Epithelial cell of esophagus (primary cell): ENCODE data around the gene PBX1.

Experiments used
- DNase-seq: peaks from one replicate; pipeline ENCODE4 v3.0.0; 2010; ENCODE audit warnings: low read depth
- H3K4me3 ChIP-seq: 2 replicates; pipeline ENCODE4 v1.5.1; 2011; ENCODE audit warnings: mild to moderate bottlenecking, low read length, control low read depth
- TF ChIP-seq, protein P1 (sequence below): IDR thresholded peaks from 2 replicates; pipeline ENCODE4 v1.5.1; 2011; ENCODE audit warnings: low read depth, mild to moderate bottlenecking, low read length, control low read depth, inconsistent platforms; ENCODE audit not compliant: insufficient read depth; ENCODE audit errors: missing control alignments

PBX1 gene

DNA sequence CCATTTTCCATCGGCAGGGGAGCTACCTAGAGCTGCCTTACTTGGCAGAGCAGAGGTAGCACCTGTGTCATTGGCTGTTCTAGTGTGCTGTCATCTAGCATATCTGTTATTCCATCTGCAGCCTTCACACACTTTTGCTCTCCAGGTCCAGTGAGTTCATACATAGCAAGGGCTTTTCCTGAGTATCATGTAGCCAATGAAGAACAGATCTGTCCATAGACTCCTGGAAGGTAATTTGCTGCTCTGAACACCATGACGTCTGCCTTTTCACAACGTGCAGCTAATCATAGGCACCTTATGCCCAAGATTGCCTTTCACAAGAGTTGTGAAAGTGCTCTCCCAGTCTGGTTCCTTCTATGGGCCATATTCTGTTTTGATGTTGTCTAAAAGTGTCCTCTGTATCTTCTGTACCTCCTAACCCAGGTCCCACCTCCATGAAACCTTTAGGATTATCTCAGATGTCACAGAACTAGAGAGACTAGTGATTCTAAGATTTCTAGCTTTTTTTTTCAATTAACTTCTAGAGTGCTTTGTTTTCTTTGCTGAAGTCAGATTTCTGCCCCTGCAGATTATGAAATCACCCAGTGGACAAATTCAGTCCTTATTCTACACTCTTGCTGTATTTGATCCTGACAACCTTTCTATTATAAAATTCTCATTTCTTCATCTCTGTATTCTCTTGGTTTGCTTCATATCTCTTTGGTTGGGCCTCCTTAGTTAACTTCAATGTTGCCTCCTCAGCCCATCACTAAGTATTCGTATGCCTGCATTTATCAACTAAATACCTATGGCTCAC lies 134.8 kb downstream of the PBX1 start:
- TF ChIP-seq, protein P1, sequence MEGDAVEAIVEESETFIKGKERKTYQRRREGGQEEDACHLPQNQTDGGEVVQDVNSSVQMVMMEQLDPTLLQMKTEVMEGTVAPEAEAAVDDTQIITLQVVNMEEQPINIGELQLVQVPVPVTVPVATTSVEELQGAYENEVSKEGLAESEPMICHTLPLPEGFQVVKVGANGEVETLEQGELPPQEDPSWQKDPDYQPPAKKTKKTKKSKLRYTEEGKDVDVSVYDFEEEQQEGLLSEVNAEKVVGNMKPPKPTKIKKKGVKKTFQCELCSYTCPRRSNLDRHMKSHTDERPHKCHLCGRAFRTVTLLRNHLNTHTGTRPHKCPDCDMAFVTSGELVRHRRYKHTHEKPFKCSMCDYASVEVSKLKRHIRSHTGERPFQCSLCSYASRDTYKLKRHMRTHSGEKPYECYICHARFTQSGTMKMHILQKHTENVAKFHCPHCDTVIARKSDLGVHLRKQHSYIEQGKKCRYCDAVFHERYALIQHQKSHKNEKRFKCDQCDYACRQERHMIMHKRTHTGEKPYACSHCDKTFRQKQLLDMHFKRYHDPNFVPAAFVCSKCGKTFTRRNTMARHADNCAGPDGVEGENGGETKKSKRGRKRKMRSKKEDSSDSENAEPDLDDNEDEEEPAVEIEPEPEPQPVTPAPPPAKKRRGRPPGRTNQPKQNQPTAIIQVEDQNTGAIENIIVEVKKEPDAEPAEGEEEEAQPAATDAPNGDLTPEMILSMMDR: no peak
- no peak overlapping the region for H3K4me3 ChIP-seq
- no peak for DNase-seq

GRCh38 chr1:164694505-164694904 lies 135.5 kb downstream of the PBX1 start:
- TF ChIP-seq, protein P1: no peak
- no peak overlapping the region for H3K4me3 ChIP-seq
- DNase-seq: no peak

- TF ChIP-seq, protein P1: no peak
- peak; percentile 79 for DNase-seq
- no peak overlapping the region for H3K4me3 ChIP-seq
These were observed 137.1 kb downstream of the PBX1 start for GRCh38 chr1:164695956-164696665.

GRCh38 chr1:164699815-164700491 lies 141.0 kb downstream of the PBX1 start:
- no peak overlapping the region for H3K4me3 ChIP-seq
- no peak for DNase-seq
- TF ChIP-seq, protein P1: no peak

DNA sequence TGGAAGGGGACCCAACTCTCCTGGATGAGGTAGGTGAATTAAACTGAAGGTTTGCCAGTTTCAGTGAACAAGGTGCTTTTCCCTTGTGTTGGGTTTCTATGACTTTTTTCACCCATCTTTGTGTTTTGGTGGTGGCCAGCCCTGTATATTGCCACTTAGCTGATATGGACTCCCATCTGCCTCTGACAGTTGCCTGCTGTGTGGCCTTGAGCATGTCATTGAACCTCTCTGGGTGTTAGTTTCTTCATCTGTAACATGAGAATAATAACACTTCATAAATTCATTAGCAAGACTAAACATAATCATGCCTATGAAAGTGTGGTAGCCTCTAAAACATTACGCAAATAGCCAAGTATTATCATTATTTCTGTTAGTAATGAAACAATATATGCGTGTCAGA lies 141.7 kb downstream of the PBX1 start:
- no peak for DNase-seq
- TF ChIP-seq, protein P1: no peak
- no peak overlapping the region for H3K4me3 ChIP-seq

- H3K4me3 ChIP-seq: no peak overlapping the region
- peak; percentile 52 for DNase-seq
- TF ChIP-seq, protein P1: no peak
These were observed 142.3 kb downstream of the PBX1 start for GRCh38 chr1:164701189-164701761.
